ENCODE data around the gene CCT2. TPM values are rescaled to one million over a fixed set of nuclear protein-coding genes. Genes with fewer than 3 reads are reported as not detected.

Gene CCT2

GRCh38 chr12:69644511-69644910 is 59.3 kb downstream of the CCT2 start:
- H3K36me3 ChIP-seq (ENCODE audit: insufficient read depth, low read length), result no peaks in the 10 kb centered on the region
- peaks cover 10% of the 10 kb centered on the region for H3K4me1 ChIP-seq (ENCODE audit: control insufficient read depth, insufficient read depth, low read length)
- no peak overlapping the region for H3K9ac ChIP-seq (ENCODE audit: low read depth, low read length)
- H3K27me3 ChIP-seq (ENCODE audit: control insufficient read depth, insufficient read depth, low read length), result no peaks in the 10 kb centered on the region
- H3K9me3 ChIP-seq (replicated peaks; ENCODE audit: low read length), result no peaks in the 10 kb centered on the region
- H3K4me2 ChIP-seq (ENCODE audit: low read length), result no peak overlapping the region
- H3K4me3 ChIP-seq (ENCODE audit: low read length), result no peak overlapping the region

GRCh38 chr12:69645031-69645430 is 59.8 kb downstream of the CCT2 start:
- H3K4me2 ChIP-seq (ENCODE audit: low read length), result no peak overlapping the region
- H3K4me1 ChIP-seq (ENCODE audit: control insufficient read depth, insufficient read depth, low read length), result peaks cover 10% of the 10 kb centered on the region
- no peak overlapping the region for H3K9ac ChIP-seq (ENCODE audit: low read depth, low read length)
- no peaks in the 10 kb centered on the region for H3K36me3 ChIP-seq (ENCODE audit: insufficient read depth, low read length)
- H3K4me3 ChIP-seq (ENCODE audit: low read length), result no peak overlapping the region
- H3K9me3 ChIP-seq (replicated peaks; ENCODE audit: low read length), result no peaks in the 10 kb centered on the region
- H3K27me3 ChIP-seq (ENCODE audit: control insufficient read depth, insufficient read depth, low read length), result no peaks in the 10 kb centered on the region

DNA sequence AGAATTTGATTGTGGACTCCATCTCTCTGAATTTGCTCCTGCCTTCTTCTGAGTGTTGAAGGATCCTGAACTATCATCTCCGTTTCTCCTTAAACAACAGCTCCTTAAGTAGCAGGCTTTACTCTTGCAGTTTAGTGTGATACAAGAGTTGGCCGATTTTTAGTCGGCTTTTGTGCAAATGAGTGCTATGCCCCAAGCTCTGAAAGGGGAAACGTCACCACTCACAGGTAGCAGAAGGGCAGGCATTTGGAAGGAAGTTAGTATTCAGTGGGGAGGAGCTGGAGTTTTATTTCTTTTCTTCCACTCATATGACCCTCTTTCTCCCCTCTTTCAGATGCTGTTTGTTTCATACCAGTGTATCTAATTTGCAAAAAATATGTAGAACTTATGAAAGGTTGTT is 61.9 kb downstream of the CCT2 start:
- Histone ChIP-seq H3K4me1 (ENCODE audit: control insufficient read depth, insufficient read depth, low read length) (peaks cover 10% of the 10 kb centered on the region), H3K36me3 (ENCODE audit: insufficient read depth, low read length) (no peaks in the 10 kb centered on the region), H3K9me3 (replicated peaks; ENCODE audit: low read length) (no peaks in the 10 kb centered on the region), H3K4me2 (ENCODE audit: low read length) (no peak overlapping the region), H3K9ac (ENCODE audit: low read depth, low read length) (no peak overlapping the region), H3K27me3 (ENCODE audit: control insufficient read depth, insufficient read depth, low read length) (no peaks in the 10 kb centered on the region), H3K4me3 (ENCODE audit: low read length) (no peak overlapping the region)

- Histone ChIP-seq H3K27me3 (ENCODE audit: control insufficient read depth, insufficient read depth, low read length) (no peaks in the 10 kb centered on the region), H3K4me3 (ENCODE audit: low read length) (no peak overlapping the region), H3K36me3 (ENCODE audit: insufficient read depth, low read length) (no peaks in the 10 kb centered on the region), H3K4me1 (ENCODE audit: control insufficient read depth, insufficient read depth, low read length) (peaks cover 10% of the 10 kb centered on the region), H3K9me3 (replicated peaks; ENCODE audit: low read length) (no peaks in the 10 kb centered on the region), H3K4me2 (ENCODE audit: low read length) (no peak overlapping the region), H3K9ac (ENCODE audit: low read depth, low read length) (no peak overlapping the region)
Observed at GRCh38 chr12:69648476-69648875, 63.2 kb downstream of the CCT2 start.

GRCh38 chr12:69649529-69649928 is 64.3 kb downstream of the CCT2 start:
- Histone ChIP-seq H3K4me3 (ENCODE audit: low read length) (no peak overlapping the region), H3K9me3 (replicated peaks; ENCODE audit: low read length) (no peaks in the 10 kb centered on the region), H3K36me3 (ENCODE audit: insufficient read depth, low read length) (no peaks in the 10 kb centered on the region), H3K4me2 (ENCODE audit: low read length) (no peak overlapping the region), H3K27me3 (ENCODE audit: control insufficient read depth, insufficient read depth, low read length) (no peaks in the 10 kb centered on the region), H3K9ac (ENCODE audit: low read depth, low read length) (no peak overlapping the region), H3K4me1 (ENCODE audit: control insufficient read depth, insufficient read depth, low read length) (peaks cover 10% of the 10 kb centered on the region)

Small RNA genes lying within 50 kb of the gene (small RNA-seq; reads per million reads assigned to genes)
- not detected for gene MIR3913-1
